SK-MEL-5 (cell line): Measurements from ENCODE around the gene EHD4. TPM values are rescaled to one million over a fixed set of nuclear protein-coding genes. Genes with fewer than 3 reads are reported as not detected.

Source experiments
- DNase-seq: peaks from one replicate; pipeline ENCODE4 v3.0.0-alpha.2; 2016; ENCODE audit warnings: low read depth, low spot score
- in situ Hi-C: cut with HindIII; loops from 2 replicates; pipeline ENCODE4 v1.10.0; 2016; ENCODE audit warnings: low sequenced_read_pairs, high pct_unique_total_duplicates, low pct_unique_long_range_greater_than_20kb
- total RNA-seq: library from RNA; depleted of rRNA; stranded (reverse); fragments of >200 nt; shearing (Covaris generic); gene quantifications from 2 replicates; pipeline ENCODE4 v1.2.3, GENCODE V29; 2014

Gene EHD4
- total RNA-seq, 1 experiment from 2014 or later: 4.9 TPM

GRCh38 chr15:41985236-41986160 lies 13.1 kb upstream of the EHD4 start:
- DNase-seq: no peak
- in situ Hi-C loops: no loop called here

DNA sequence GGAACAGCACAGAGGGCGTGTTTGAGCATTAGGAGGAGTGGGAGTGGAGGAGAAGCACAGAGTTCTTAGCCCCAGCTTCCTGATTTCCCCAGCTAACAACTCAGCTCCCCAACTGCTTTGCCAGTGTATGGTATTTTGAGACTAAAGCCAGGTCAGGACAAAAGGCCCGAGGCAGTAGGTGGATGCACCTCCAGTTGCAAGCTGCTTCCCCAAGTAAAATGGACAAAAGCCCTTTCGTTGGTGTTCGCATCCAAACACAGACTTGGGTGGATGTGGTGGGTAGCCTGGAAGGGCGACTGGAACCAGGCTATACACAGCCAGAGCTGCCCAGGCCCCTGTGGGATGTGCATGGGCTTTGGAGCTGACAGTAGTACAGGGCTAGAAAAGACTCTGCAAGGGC lies 12.3 kb upstream of the EHD4 start:
- in situ Hi-C loops: no loop called here
- DNase-seq: no peak

DNA sequence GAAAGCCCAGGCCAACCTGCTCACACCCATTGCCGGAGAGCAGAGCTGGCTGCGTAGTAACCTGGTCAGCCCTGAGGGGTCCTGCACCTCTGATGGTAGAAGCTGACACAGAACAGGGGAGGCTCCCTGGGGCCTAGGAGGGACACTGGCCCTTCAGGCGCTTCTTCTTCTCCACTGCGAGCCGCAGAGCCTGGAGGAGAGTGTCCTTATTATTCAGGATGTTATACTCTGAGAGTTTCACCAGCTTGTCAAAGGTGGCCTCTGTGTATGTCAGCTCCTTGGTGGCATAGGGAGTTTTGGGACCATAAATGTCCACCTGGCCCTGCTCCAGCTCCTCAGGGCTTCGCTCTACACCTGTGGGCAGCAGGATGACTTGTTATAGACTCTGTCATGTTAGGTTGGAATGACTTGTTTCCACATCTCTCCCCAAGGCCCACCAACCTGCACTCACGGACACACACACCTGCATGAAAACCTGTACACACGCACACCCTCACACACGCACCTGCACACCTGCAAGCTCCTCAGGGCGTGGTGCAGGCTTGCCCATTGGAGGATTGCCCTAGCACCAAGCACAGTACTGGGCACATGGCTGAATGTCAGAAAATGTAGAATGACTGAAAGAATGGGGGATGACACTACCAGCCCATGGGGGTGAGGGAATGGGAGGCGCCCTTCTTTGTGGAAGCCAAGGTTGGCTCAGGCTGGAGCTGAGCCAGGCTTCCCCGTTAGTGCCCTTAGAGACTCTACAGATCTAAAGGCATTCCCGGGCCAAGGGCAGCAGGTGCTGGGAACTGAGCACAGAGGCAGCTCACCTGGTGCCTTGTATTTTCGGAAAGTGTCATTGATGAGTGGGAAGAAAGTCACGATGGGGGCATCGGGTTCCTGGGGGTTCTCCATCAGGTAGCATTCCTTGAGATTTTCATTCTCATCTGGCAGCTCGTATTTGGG lies 11.5 kb upstream of the EHD4 start:
- in situ Hi-C loops: no loop called here
- DNase-seq: no peak

DNA sequence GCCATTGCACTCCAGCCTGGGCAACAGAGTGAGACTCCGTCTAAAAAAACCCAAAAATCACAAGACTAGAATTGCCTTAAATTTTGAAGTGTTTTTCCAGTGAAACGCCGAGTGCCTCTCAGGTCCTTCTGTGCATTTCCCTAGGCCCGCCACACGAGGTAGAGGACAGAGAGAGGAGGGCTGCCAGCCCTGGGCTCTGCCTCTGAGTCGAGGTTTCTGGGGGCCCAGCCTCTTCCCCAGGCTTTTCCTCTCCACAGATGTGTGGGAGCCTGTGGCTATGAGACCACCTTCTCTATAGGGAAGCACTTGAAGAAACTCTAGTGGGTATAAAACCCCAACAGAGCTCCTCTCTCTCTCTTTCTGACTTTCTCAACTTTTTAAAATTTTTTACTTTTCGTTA lies 10.9 kb upstream of the EHD4 start:
- DNase-seq: no peak
- in situ Hi-C loops: no loop called here

DNA sequence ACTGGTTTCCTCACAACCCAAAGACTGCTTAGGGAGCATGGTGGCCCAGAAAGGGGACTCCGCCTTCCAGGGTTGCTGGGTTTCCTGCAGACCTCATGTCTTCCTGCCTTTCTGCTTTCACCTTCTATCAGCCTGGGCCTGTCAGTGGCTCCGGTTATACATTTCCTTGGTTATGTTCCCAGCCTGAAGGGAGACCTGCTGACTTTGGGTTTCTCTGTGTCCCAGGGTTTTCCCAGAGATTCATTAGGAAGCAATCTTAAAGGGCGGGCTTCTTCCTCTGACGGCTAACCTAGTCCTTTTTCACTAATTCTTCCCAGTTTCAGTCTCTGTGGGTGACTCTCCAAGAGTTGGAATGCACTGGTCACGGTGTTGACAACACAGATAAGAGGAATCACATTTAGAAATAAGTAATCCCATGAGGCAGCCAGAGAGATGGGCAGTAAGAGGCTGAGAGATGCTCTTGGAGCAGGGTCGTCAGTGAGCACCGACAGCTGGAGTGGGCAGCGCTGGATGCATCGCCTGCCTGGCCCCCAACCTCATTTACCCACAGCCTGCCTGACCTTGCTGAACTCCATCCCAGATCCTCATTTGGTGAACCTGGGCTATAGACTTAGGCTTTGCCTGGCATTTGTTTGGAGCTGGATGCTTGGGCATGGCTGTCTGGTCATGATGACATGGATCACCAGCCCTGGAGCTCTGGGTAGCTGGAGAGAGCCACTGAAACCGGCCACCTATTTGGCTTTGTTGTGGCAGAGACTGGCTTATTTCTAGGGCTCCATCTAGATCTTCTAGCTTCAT lies 10.0 kb upstream of the EHD4 start:
- in situ Hi-C loops: no loop called here
- DNase-seq: no peak

- in situ Hi-C loops: no loop called here
- DNase-seq: no peak
Observed at GRCh38 chr15:41981371-41982132, 9.2 kb upstream of the EHD4 start.

DNA sequence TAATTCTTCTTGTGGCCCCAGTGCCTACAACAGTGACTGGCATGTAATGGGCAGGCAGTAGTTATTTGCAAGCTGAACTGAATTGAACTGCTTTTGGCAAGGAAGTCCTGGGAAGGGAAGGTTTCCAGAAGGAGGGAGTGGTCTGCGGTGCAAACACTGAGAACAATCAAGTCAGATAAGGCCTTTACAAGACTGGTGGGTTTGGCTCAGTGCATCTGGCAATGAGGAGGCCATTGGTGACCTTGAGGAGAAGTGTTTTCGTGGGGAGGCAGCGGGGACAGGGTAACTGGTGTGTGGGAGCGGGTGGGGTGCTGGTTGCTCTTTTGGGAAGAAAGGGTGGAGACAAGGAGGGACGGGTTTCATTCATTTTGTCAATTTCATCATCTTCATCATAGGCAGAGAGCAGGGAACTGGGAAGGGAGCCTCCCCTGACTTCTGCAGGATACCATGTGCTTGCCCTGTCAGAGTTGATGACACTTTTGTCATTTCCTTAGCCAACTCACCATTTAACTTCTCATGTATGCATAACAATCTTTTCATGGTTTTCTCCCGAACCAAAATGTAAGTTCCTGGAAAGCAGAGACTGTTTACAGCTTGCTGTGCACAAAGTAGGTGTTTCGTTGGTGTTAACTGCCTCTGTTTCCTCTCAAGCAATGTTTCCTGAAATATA lies 8.4 kb upstream of the EHD4 start:
- in situ Hi-C loops: no loop called here
- no peak for DNase-seq

GRCh38 chr15:41979493-41980266 lies 7.3 kb upstream of the EHD4 start:
- no peak for DNase-seq
- in situ Hi-C loops: no loop called here

DNA sequence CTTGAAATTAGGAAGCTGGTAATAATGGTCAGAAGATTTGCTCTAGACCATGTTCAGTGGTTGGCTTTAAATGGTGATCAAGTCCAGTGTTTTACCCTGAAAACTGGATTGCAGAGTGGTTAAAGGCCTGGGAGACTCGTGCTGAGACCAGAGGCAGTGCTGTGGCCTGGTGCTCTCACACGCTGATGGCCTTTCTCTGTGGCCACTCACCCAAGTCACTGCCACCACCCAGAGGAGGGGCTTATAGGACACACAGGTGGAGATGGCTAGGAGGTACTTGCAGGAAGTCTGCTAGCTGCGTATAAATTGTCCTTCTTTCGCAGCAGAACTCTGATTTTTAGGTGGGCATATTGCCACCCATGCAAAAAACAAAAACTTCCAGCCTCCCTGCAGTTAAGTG lies 6.2 kb upstream of the EHD4 start:
- no peak for DNase-seq
- in situ Hi-C loops: no loop called here

- in situ Hi-C loops: no loop called here
- no peak for DNase-seq
Observed at GRCh38 chr15:41977757-41978383, 5.5 kb upstream of the EHD4 start.

GRCh38 chr15:41975669-41976068 lies 3.3 kb upstream of the EHD4 start:
- in situ Hi-C loops: no loop called here

GRCh38 chr15:41974041-41974440 lies 1.7 kb upstream of the EHD4 start:
- DNase-seq: no peak
- in situ Hi-C loops: no loop called here

More at GRCh38 chr15:41975669-41976068, 3.3 kb upstream of the EHD4 start:
- DNase-seq: no peak

DNA sequence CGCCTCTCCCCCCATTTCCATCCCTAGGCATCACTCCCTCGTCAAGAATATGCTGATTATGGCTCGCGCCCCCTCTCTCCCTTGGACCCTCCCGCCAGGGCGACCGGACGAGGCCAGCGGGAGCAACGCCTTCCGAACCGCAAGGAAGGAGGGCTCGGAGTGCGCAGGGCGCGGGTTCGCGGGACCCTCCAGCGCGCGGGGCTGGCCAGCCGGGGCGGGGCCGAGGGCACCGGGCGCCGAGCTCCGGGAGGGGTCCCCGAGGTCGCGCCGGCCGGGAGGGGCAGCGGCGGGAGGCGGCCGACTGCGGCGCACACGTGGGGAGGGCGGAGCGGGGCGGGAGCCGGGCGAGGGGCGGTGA lies 483 bp downstream of the EHD4 start:
- in situ Hi-C loops: no loop called here
- DNase-seq: no peak

DNA sequence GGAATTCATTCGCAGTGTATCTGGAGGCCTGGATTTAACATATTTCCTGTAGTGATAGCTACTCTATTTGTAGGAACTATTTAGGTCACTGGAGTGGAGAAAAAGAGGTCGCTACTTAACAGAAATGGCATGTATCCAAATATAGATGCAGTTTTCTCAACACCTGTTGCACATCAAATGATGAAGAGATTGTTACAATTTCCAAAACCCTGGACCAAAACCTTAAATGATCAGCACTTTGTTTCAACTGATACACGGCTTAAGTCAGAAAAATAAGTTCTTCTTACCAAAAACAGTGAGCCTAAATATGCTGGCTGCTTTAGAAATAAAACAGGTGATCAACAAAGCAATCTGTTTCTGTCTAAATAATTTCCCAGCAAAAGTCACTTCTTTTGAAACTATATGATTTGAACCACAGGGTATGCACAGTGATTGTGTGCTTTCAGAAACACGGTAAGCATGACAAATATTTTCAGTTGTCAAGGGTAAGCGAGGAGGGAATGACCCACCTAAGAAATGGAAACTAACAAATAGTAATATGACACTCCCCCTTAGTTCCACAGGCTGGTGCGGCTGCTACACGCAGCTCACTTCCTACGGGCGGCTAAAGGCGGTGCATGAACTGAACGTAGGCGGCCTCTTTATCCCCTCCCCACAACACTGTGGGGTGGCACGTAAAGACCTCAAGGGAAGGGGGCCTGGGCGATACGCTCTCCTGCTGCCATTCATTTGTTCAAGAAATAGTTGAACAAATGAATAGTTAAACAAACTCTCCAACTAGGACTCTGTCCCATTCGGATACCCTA lies 1.1 kb downstream of the EHD4 start:
- in situ Hi-C loops: no loop called here
- peak; percentile 46 for DNase-seq

- in situ Hi-C loops: no loop called here
- DNase-seq: no peak
Observed at GRCh38 chr15:41970456-41970855, 1.9 kb downstream of the EHD4 start.
